ENCODE results near the gene EML4. TPM values are rescaled to one million over a fixed set of nuclear protein-coding genes. Genes with fewer than 3 reads are reported as not detected.
A peak's percentile ranks its signal among the peaks of the same experiment; 100 is the strongest.

EML4 gene
- total RNA-seq, 1 experiment from 2014 or later: 38.3 TPM

- no TSS peak for BruUV-seq (replicated peaks)
- no peaks in the 10 kb centered on the region for H3F3A ChIP-seq (ENCODE audit: low read length, unreplicated experiment)
- H3K9me2 ChIP-seq (replicated peaks; ENCODE audit: low read length): no peaks in the 10 kb centered on the region
- DNase-seq (no peak), ATAC-seq (no peak)
- no peak overlapping the region for H2AFZ ChIP-seq (ENCODE audit: low read length)
- no peaks in the 10 kb centered on the region for H3K27me3 ChIP-seq (ENCODE audit: low read length)
- ChIA-PET CTCF (no interaction called here), POLR2A (ENCODE audit: unreplicated experiment) (no interaction called here)
- no peak overlapping the region for H3K4me2 ChIP-seq (ENCODE audit: low read length)
- H3K4me3 ChIP-seq (ENCODE audit: low read length): no peak overlapping the region
- H3K36me3 ChIP-seq (ENCODE audit: low read depth, low read length): no peaks in the 10 kb centered on the region
- H3K9me3 ChIP-seq (ENCODE audit: low read length): no peaks in the 10 kb centered on the region
- no peak overlapping the region for H3K27ac ChIP-seq (ENCODE audit: low read length)
- H3K79me2 ChIP-seq (ENCODE audit: low read length): peaks cover 57% of the 10 kb centered on the region
- TF ChIP-seq EZH2phosphoT487 (IDR thresholded peaks at IDR 0.05; ENCODE audit: borderline replicate concordance, low read length) (no peak), EZH2 (IDR thresholded peaks at IDR 0.05; ENCODE audit: low read length, unreplicated experiment) (no peak)
- TF ChIP-seq, protein P1, sequence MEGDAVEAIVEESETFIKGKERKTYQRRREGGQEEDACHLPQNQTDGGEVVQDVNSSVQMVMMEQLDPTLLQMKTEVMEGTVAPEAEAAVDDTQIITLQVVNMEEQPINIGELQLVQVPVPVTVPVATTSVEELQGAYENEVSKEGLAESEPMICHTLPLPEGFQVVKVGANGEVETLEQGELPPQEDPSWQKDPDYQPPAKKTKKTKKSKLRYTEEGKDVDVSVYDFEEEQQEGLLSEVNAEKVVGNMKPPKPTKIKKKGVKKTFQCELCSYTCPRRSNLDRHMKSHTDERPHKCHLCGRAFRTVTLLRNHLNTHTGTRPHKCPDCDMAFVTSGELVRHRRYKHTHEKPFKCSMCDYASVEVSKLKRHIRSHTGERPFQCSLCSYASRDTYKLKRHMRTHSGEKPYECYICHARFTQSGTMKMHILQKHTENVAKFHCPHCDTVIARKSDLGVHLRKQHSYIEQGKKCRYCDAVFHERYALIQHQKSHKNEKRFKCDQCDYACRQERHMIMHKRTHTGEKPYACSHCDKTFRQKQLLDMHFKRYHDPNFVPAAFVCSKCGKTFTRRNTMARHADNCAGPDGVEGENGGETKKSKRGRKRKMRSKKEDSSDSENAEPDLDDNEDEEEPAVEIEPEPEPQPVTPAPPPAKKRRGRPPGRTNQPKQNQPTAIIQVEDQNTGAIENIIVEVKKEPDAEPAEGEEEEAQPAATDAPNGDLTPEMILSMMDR (conservative IDR thresholded peaks at IDR 0.05; ENCODE audit: low read depth, low read length): no peak
- intact Hi-C loops (cut with micrococcal nuclease): no loop called here
- H3K4me1 ChIP-seq (ENCODE audit: insufficient read depth, low read length): no peaks in the 10 kb centered on the region
- H4K20me1 ChIP-seq (ENCODE audit: low read length): no peaks in the 10 kb centered on the region
- no peak overlapping the region for H3K9ac ChIP-seq (ENCODE audit: low read length)
Observed at GRCh38 chr2:42183775-42184174, 14.6 kb downstream of the EML4 start.

DNA sequence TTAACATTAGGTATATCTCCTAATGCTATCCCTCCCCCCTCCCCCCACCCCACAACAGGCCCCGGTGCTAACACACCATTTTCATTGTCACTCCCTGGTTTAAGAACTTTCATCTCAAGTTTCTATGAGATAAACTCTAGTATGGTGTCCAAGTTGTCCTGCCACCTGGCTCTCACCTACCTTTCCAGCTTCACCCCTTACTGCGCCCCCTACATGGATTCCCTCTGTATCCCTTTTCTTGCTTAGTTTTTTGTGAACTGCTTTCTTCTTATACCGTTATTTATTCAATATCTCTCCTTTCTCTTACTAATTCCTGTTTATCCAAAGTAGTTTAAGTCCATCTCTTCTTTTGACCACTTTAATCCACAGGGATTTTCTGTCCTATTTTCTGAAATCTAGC lies 15.2 kb downstream of the EML4 start:
- H3K9me3 ChIP-seq (ENCODE audit: low read length): no peaks in the 10 kb centered on the region
- POLR2A ChIA-PET (ENCODE audit: unreplicated experiment): no interaction called here
- H3K36me3 ChIP-seq (ENCODE audit: low read depth, low read length): no peaks in the 10 kb centered on the region
- H3K9me2 ChIP-seq (replicated peaks; ENCODE audit: low read length): no peaks in the 10 kb centered on the region
- no peak overlapping the region for H3K4me2 ChIP-seq (ENCODE audit: low read length)
- H3K9ac ChIP-seq (ENCODE audit: low read length): no peak overlapping the region
- CTCF ChIA-PET: no interaction called here
- ATAC-seq (no peak), DNase-seq (no peak)
- BruUV-seq (replicated peaks): no TSS peak
- TF ChIP-seq EZH2 (IDR thresholded peaks at IDR 0.05; ENCODE audit: low read length, unreplicated experiment): no peak
- TF ChIP-seq, protein P1 (conservative IDR thresholded peaks at IDR 0.05; ENCODE audit: low read depth, low read length): 0 out of 2 replicates have a peak, but pooled peaks have one; percentile 13
- TF ChIP-seq EZH2phosphoT487 (IDR thresholded peaks at IDR 0.05; ENCODE audit: borderline replicate concordance, low read length): no peak
- H2AFZ ChIP-seq (ENCODE audit: low read length): no peak overlapping the region
- H3K4me1 ChIP-seq (ENCODE audit: insufficient read depth, low read length): no peaks in the 10 kb centered on the region
- H3K27me3 ChIP-seq (ENCODE audit: low read length): no peaks in the 10 kb centered on the region
- no peaks in the 10 kb centered on the region for H4K20me1 ChIP-seq (ENCODE audit: low read length)
- H3K79me2 ChIP-seq (ENCODE audit: low read length): peaks cover 57% of the 10 kb centered on the region
- H3F3A ChIP-seq (ENCODE audit: low read length, unreplicated experiment): no peaks in the 10 kb centered on the region
- intact Hi-C loops (cut with micrococcal nuclease): no loop called here
- no peak overlapping the region for H3K4me3 ChIP-seq (ENCODE audit: low read length)
- H3K27ac ChIP-seq (ENCODE audit: low read length): no peak overlapping the region

DNA sequence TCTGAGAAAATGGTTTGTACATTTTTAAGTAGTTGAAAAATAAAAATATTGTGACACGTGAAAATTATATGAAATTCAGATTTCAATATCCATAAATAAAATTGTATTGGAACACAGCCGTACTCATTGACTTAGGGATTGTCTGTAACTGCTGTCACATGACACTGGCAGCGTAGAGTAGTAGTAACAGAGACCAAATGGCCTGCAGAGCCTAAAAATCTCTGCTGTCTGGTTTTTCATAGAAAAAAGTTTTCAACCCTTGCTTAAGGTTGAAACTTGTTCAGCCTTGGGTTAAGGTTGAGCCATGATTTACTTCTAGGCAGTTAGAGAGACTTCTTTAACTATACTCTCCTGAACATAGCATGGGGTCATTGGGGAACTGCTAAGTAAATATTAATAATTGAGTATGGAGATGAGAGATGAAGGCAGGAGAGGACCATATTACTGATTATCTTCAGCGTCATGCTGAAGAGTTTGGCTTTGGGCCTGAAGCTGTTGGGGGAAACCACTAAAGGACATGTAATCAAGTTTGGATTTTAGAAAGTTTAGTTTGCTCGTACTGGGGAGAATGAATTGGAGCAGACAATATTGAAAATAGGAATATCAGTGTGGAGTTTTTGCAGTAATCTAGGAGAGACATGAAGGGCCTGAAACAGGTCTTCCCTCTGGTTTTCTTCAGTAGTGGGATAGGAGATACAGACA lies 16.2 kb downstream of the EML4 start:
- Histone ChIP-seq H3K4me1 (ENCODE audit: insufficient read depth, low read length) (no peaks in the 10 kb centered on the region), H3K36me3 (ENCODE audit: low read depth, low read length) (no peaks in the 10 kb centered on the region), H4K20me1 (ENCODE audit: low read length) (peaks cover 3% of the 10 kb centered on the region; the same call in 1 of the 2 replicates), H3K9me3 (ENCODE audit: low read length) (no peaks in the 10 kb centered on the region), H3K27ac (ENCODE audit: low read length) (no peak overlapping the region), H3K9me2 (replicated peaks; ENCODE audit: low read length) (no peaks in the 10 kb centered on the region), H3K27me3 (ENCODE audit: low read length) (no peaks in the 10 kb centered on the region), H3F3A (ENCODE audit: low read length, unreplicated experiment) (no peaks in the 10 kb centered on the region), H3K4me2 (ENCODE audit: low read length) (no peak overlapping the region), H2AFZ (ENCODE audit: low read length) (no peak overlapping the region), H3K79me2 (ENCODE audit: low read length) (peaks cover 54% of the 10 kb centered on the region), H3K4me3 (ENCODE audit: low read length) (no peak overlapping the region), H3K9ac (ENCODE audit: low read length) (no peak overlapping the region)
- POLR2A ChIA-PET (ENCODE audit: unreplicated experiment): no interaction called here
- TF ChIP-seq EZH2phosphoT487 (IDR thresholded peaks at IDR 0.05; ENCODE audit: borderline replicate concordance, low read length): no peak
- TF ChIP-seq, protein P1 (conservative IDR thresholded peaks at IDR 0.05; ENCODE audit: low read depth, low read length): no peak
- no peak for TF ChIP-seq EZH2 (IDR thresholded peaks at IDR 0.05; ENCODE audit: low read length, unreplicated experiment)
- DNase-seq: no peak
- CTCF ChIA-PET: no interaction called here
- BruUV-seq (replicated peaks): no TSS peak
- intact Hi-C loops (cut with micrococcal nuclease): no loop called here
- ATAC-seq: no peak
